NCI-H748 (cell line): ENCODE results near the gene KRIT1.
"Not testable (repeated sequence)": the region's sequence is repeated elsewhere in the genome, so short reads cannot be mapped to it uniquely, and the experiment has no call there.

ENCODE experiments used
- DNase-seq: peaks from one replicate; lab custom pipeline; 2025; ENCODE audit not compliant: unreplicated experiment; lab: John Stamatoyannopoulos, UW

Gene KRIT1

DNA sequence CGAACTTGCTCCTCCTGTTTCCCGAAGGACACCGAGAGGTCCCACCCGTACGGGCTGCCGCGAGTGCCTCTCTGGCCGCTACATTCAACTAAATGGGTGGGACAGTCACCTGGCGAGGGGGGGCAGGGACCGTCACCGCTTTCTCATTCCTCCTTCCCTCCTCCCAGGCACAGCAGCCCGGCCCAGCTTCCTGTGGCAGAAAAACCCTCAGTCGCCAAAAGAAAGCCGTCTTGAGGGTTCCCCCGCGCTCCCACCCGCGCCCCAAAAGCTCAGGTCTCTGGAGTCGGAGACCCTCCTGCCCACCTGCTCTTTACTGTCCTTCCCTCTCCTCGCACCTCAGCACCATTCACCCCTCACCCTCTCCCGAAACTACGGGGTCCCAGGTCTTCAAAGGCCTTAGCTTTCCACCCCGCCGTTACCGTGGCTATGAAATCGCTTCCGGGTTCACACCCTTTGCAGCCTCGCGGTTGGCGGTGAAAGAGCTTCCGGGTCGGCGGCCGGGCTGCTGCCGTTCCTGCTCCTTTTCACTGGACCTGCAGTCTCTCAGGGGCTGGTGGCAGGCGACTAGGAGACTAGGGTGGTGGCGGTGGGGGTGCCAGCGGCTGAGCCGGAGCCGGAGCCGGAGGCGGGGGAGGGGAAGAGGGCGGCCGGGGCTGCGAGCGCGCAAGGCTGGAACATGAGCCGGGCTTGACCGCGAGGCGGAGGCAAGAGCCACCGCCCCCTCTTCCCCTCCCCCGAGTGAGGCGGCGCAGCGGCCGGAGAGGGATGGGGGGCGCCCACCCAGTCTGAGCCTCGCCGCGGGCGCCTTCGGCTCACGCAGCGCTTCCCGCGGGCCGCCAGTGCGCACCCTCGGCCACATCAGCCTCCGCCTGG is at the start of gene KRIT1, which contains the start of gene ANKIB1:
TSS of gene KRIT1 (minus strand) at position 428 of the 873 bp plus-strand sequence. CDS start 3,779 bp downstream, outside the sequence.
TSS of gene ANKIB1 (plus strand) at position 488 of the 873 bp plus-strand sequence. CDS start 49,005 bp downstream, outside the sequence.
- peak; percentile 92 for DNase-seq

- DNase-seq: no peak
Observed at GRCh38 chr7:92295391-92295790, 49.7 kb upstream of the KRIT1 start.

DNA sequence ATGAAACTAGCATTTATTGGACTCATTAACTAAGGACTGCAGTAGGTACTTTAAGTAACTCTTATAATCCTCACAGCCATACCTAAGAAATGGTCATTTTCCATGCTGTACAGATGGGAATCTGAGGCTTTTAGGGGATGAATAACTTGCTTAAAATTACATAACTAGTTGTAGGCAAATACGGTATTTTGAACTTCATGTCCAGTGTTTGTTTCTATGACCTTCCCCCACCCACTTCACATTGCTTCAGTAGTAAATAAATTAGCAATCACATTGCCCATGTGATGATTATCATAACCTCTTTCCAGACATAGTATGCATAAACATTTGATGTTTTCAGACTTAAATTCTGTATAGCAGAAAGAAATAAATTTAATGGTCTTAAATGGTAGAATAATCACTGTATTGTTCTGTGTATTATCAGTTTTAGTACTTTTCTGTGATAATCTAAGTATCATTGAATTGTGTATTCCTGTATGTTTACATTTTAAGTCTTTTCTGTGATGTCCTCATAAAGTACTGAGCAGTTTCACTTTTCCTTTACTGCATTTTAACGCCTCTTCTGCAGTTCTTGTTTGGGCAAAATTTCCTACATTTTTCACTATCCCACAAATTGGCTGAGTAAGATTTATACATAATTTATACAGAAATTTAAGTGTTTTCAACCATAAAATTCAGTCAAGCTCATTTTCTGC is 48.3 kb upstream of the KRIT1 start:
- DNase-seq: no peak

DNA sequence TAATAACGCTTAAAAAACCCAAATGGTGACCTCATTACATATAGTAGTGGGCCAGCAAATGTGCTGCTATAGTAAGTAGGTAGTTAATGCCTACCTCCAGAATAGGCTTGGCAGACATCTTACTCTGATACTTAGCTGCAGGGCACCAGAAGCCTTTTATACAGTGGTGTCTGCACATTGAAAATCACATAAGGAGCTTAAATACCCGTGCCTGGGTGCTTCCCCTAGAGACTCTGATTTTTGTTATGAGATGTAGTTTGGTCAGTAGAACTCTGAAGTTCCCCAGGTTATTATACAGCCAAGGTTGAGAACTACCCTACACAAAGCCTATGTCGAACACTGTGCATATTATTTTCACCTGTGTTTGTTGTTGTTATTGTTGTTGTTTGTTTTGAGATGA is 47.3 kb upstream of the KRIT1 start:
- DNase-seq: peak; percentile 5

DNA sequence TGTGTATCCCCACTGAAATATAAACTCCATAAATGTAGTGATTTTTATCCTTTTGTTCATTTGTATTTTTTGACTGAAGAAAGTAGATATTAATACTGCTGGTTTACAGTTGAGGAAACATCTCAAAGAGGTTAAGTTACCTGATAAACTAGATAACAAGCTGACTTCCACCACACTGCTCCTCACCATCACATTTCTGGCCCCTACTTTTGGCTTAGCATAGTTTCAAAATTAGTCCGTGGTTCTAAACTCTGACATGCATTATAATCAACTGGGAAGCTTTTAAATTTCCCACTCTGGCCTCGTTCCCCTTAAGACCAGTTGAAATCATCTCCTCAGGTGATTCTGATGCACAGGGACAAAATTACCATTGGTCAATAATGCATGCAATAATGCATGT is 43.6 kb upstream of the KRIT1 start:
- DNase-seq: no peak

DNA sequence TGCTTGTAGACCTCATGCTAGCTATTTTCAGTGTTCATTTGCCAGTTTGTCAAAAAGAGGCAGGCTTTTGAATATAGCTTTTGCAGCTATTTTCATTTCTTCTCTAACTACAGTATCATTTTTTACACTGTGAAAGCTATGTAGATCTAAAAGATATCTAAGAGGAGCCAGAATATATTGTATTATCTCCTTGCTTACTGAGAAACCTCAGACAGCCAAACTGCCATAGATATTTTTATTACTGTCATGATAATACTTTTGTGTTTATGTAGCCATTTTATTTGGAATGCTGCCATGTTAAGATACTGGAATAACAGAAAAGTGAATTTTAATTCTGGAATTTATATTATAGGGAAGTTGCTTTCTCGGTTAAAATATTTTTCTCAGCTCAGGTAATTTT is 37.2 kb upstream of the KRIT1 start:
- DNase-seq: no peak

GRCh38 chr7:92282221-92282814 is 36.6 kb upstream of the KRIT1 start:
- DNase-seq: no peak

DNA sequence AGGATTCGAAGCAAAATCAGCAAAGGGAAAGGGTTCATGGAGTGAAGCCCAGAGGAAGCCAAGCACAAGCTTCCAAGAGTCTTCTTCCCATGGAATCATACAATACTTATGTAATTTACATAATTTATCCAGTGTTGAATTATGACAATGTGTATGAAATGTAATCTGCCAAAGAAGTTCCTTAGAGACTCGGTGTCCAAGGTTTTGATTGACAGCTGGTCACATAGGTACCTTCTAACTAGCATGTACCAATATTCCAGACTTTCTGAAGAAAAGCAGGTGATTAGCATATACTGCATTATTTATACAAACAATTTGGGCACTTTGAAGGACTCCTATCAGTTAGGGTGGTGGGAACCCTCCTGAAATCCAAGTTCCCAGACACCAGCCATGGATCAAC is 35.3 kb upstream of the KRIT1 start:
- DNase-seq: no peak

GRCh38 chr7:92279396-92280031 is 33.8 kb upstream of the KRIT1 start:
- DNase-seq: no peak

- DNase-seq: no peak
Observed at GRCh38 chr7:92276460-92276864, 30.7 kb upstream of the KRIT1 start.

GRCh38 chr7:92275327-92275726 is 29.6 kb upstream of the KRIT1 start:
- no peak for DNase-seq

- no peak for DNase-seq
Observed at GRCh38 chr7:92268921-92269320, 23.2 kb upstream of the KRIT1 start.

- no peak for DNase-seq
Observed at GRCh38 chr7:92266415-92267241, 20.9 kb upstream of the KRIT1 start.

GRCh38 chr7:92260248-92260781 is 14.6 kb upstream of the KRIT1 start:
- DNase-seq: no peak

GRCh38 chr7:92259610-92260247 is 14.0 kb upstream of the KRIT1 start:
- DNase-seq: no peak

DNA sequence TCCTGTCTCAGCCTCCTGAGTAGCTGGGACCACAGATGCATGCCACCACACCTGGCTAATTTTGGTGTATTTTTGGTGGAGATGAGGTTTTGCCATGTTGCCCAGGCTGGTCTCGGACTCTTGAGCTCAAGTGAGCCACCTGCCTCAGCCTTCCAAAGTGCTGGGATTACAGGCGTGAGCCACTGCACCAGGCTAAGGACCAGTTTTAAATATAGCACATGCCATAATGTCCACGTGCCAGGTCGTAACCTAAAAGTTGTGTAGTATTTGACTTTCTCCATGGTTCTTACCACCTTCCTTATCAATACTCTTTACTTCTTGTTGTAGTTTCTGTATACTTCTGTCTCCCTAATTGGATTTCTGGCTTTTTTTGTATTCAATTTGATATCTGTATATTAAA is 13.3 kb upstream of the KRIT1 start:
- no peak for DNase-seq

DNA sequence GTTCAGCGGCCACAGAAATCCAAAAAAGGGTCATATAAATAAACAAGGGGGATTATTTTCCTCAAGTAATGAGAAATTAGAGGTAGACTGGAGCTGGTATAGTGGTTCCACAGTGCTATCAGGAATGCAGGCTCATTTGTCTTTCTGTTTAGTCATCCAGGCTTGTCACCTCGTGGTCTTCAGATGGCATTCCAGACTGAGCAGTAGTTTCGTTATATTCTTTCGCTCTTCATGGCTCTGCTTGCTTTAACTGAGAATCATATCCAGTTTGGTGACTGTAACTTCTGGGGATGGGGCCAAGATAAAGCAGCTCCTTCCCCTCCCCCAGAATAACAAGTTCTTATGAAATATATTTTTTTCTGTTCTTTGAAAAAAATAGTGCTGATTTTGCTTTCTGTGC is 9.6 kb upstream of the KRIT1 start:
- DNase-seq: no peak

DNA sequence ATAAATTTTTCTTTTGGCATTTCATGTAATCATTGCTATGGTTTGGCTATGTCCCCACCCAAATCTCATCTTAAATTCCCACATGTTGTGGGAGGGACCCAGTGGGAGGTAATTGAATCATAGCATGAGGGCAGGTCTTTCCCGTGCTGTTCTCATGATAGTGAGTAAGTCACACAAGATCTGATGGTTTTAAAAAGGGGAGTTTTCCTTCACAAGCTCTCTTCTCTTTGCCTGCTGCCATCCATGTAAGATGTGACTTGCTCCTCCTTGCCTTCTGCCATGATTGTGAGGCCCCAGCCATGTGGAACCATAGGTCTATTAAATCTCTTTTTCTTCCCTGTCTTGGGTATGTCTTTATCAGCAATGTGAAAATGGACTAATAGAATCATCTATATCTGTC is 9.1 kb upstream of the KRIT1 start:
- not testable (repeated sequence) for DNase-seq

DNA sequence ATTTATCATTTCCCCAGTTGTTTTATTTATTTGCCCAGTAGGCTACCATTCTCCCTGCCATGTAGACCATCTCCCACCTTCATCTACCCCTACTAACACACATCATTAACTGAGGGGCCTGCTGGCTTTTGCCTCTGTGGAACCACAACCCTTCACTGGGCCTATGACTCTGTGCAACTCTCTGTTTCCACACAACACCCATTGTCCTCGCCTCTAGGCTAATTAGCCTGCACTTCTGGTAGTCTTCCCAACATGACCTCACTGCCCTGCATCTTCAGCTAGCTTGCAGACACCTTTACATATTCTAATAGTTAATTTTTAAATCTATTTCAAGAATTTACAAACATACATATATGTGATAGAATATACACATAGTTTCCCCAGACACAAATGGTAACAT is 7.5 kb upstream of the KRIT1 start:
- no peak for DNase-seq

DNA sequence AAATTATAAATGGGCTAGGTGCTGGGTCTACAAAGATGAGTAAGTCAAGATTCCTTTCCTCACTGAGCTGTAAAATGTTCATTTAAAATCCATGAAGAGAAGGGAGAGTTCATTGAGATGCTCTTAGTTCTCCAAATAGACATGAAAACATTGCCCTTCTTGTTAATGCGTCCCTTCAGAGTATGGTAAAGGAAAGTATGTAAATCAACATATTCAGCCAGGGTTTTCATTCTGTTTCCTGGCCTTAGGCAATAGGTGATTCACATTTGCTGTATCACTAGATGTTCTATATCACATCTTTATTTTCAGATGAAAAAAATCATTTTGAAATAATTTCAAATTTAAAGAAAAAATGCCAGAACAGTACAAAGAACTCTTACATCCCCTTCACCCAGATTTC is 5.5 kb upstream of the KRIT1 start:
- DNase-seq: no peak
